Skeletal muscle cell (primary cell): ENCODE measurements around the gene CCNA2.
A peak's percentile ranks its signal among the peaks of the same experiment; 100 is the strongest.

Experiments
- DNase-seq: peaks from one replicate; pipeline ENCODE4 v3.0.0-alpha.2; 2010; ENCODE audit warnings: low read depth
- H3K4me3 ChIP-seq: 2 replicates; pipeline ENCODE4 v1.5.1; 2011; ENCODE audit warnings: low read depth, mild to moderate bottlenecking, control low read depth, low read length, moderate library complexity

Gene CCNA2

GRCh38 chr4:121823505-121824170 lies at the start of gene CCNA2:
TSS of gene CCNA2 (minus strand) at chr4:121823883. CDS start at chr4:121823628, 255 bp downstream.
- H3K4me3 ChIP-seq: peak within 1 kb of the TSS; percentile 76

GRCh38 chr4:121869841-121870822 lies 46.4 kb upstream of the CCNA2 start, which contains the start of gene BBS7:
TSS of gene BBS7 (minus strand) at chr4:121870474. CDS start at chr4:121870313, 161 bp downstream.
- DNase-seq: peak; percentile 81

More at GRCh38 chr4:121823505-121824170, at the start of gene CCNA2:
- DNase-seq: peak; percentile 86

GRCh38 chr4:121863799-121864198 lies 40.1 kb upstream of the CCNA2 start:
- DNase-seq: no peak
- no peak overlapping the region for H3K4me3 ChIP-seq

More at GRCh38 chr4:121869841-121870822, 46.4 kb upstream of the CCNA2 start, which contains the start of gene BBS7:
- peak within 1 kb of the TSS; percentile 88 for H3K4me3 ChIP-seq

- no peak overlapping the region for H3K4me3 ChIP-seq
- DNase-seq: no peak
Measured at GRCh38 chr4:121861426-121861825, 37.7 kb upstream of the CCNA2 start.

DNA sequence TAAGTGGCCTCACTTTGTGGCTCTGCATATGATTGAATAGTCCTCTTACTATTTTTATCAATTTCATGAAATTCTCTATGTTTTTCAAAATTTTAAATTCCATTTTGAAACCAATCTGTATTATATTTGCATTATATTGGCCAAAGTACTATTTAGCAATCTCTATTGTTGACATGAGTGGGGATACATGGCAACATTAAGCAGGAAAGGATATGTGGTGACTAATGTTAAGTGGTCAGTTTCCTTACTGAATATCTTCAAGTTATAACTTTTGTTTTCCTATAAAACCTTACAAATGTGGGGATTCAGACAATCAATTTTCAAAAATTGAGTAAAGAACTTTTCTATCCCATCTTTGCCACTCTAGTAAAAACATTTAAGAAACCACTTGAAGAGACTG lies 36.4 kb upstream of the CCNA2 start:
- no peak overlapping the region for H3K4me3 ChIP-seq
- no peak for DNase-seq

- H3K4me3 ChIP-seq: no peak overlapping the region
- DNase-seq: no peak
Measured at GRCh38 chr4:121851354-121851753, 27.7 kb upstream of the CCNA2 start.

DNA sequence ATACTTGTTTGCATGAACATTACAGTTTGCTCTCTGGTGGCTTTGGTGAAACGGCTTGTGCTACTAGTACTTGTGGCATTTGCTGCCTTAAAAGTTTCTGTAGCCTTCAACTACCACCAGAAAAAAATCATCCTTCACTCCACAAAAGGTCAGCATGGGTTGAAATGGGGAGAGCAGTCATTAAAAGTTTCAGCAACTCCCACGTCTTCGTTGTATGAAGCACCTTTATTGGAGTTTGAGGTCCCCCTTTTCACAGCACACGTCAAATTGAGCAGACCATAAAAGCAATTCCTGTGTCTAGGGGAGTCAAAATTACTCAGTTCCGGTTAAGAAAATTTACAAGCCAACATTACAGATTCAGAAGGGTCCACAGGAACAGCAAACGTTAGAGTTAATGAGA lies 23.0 kb upstream of the CCNA2 start:
- no peak overlapping the region for H3K4me3 ChIP-seq
- no peak for DNase-seq

DNA sequence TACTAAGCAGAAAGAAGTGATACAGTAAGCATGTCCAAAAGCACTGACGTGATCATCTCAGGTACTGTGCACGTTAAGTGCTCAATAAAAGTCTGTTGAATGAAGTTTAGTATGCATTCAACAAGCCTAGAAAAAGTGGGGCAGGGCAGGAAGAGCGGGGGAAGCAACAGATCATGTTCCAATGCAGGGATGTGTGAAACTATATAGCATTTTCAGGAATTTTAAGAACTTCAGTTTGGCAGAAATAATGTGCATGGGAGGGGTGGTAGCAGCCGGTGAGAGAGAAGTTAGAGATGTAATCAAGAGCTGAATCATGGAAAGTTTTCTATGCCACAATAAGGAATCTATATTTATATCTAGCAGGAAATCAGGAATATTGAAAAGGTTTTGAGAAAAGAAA lies 19.2 kb upstream of the CCNA2 start:
- no peak overlapping the region for H3K4me3 ChIP-seq
- no peak for DNase-seq

DNA sequence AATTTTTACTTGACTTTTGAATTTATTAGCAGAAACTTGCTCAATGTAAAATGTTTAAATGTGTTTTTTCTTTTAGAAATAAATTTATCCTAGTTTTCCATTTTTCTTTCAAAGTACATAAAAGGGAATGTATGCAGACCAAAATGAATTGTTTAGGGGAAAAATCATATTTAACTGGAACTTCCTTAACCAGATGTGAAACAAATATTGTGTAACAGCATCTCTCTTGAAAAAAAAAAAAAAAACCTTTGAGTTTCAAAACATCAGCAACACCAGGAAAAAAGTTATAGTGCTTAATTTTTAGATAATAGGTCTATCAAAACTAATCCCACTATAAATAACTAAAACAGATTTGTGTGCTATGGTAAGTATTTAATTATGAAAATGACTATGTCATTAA lies 14.5 kb upstream of the CCNA2 start:
- no peak overlapping the region for H3K4me3 ChIP-seq
- no peak for DNase-seq

- no peak overlapping the region for H3K4me3 ChIP-seq
- DNase-seq: peak; percentile 7
Measured at GRCh38 chr4:121829511-121829910, 5.8 kb upstream of the CCNA2 start.

GRCh38 chr4:121827853-121828252 lies 4.2 kb upstream of the CCNA2 start:
- no peak for DNase-seq
- H3K4me3 ChIP-seq: no peak overlapping the region

- no peak overlapping the region for H3K4me3 ChIP-seq
- no peak for DNase-seq
Measured at GRCh38 chr4:121824950-121825349, 1.3 kb upstream of the CCNA2 start.

- no peak for DNase-seq
Measured at GRCh38 chr4:121824171-121824527, 466 bp upstream of the CCNA2 start.

GRCh38 chr4:121822796-121823504 lies 733 bp downstream of the CCNA2 start:
- DNase-seq: no peak

More at GRCh38 chr4:121824171-121824527, 466 bp upstream of the CCNA2 start:
- H3K4me3 ChIP-seq: peak overlapping the region; percentile 76

GRCh38 chr4:121822047-121822446 lies 1.6 kb downstream of the CCNA2 start:
- peak overlapping the region; percentile 76 for H3K4me3 ChIP-seq
- no peak for DNase-seq

More at GRCh38 chr4:121822796-121823504, 733 bp downstream of the CCNA2 start:
- H3K4me3 ChIP-seq: peak overlapping the region; percentile 76

- no peak overlapping the region for H3K4me3 ChIP-seq
- no peak for DNase-seq
Measured at GRCh38 chr4:121819216-121819965, 4.3 kb downstream of the CCNA2 start.

DNA sequence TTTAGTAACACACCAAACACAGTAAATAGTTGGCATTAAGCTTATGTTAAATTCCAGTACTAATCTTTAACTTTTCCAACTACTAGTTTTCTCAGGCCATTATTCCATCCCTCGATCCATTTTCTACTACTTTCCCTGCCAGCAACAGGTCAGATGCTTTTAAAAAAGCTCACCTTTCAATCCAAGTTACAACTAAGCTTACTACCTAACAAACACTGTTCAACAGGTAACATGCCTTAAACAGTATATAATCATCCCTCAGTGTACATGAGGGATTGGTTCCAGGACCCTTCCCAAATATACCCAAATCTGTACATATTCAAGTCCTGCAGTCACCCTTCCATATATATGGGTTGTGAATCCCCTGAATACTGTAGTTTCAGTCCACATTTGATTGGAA lies 5.5 kb downstream of the CCNA2 start:
- H3K4me3 ChIP-seq: no peak overlapping the region
- DNase-seq: no peak

- no peak overlapping the region for H3K4me3 ChIP-seq
- DNase-seq: no peak
Measured at GRCh38 chr4:121817701-121818100, 6.0 kb downstream of the CCNA2 start.

- no peak for DNase-seq
- no peak overlapping the region for H3K4me3 ChIP-seq
Measured at GRCh38 chr4:121817006-121817405, 6.7 kb downstream of the CCNA2 start.
